CD14-positive monocyte (primary cell): ENCODE results near the gene DESI2. TPM values are rescaled to one million over a fixed set of nuclear protein-coding genes. Genes with fewer than 3 reads are reported as not detected.

Source experiments
- DNase-seq, 3 donors: peaks; one replicate each; pipeline ENCODE4 v3.0.0-alpha.2; 2011 to 2022
- H2AFZ ChIP-seq: 2 replicates; pipeline ENCODE4 v1.6.0; 2012; ENCODE audit warnings: mild to moderate bottlenecking, low read depth, low read length, inconsistent platforms; ENCODE audit not compliant: insufficient read depth, poor library complexity, severe bottlenecking
- H3K27ac ChIP-seq, 2 donors: 1 replicate in 1 of 2; 2 replicates in 1 of 2; pipeline ENCODE4 v1.5.1; 2012 to 2013; ENCODE audit warnings: low read length in 2 of 2, control low read depth in 1 of 2, inconsistent platforms in 1 of 2, low read depth in 1 of 2, mild to moderate bottlenecking in 1 of 2
- H3K27me3 ChIP-seq, 2 donors: one replicate each; pipeline versions ENCODE4 v1.6.0 to v1.6.1; 2011 to 2013; ENCODE audit warnings: low read length in 2 of 2; ENCODE audit not compliant: control insufficient read depth in 2 of 2, insufficient read depth in 2 of 2
- H3K36me3 ChIP-seq, 2 donors: replicated peaks in 1 of 2; 1 replicate in 1 of 2; 2 replicates in 1 of 2; pipeline versions ENCODE4 v1.5.1 to v1.6.1; 2012 to 2013; ENCODE audit warnings: low read length in 2 of 2, control low read depth in 1 of 2, inconsistent platforms in 1 of 2, mild to moderate bottlenecking in 1 of 2; ENCODE audit not compliant: insufficient read depth in 2 of 2, control insufficient read depth in 1 of 2
- H3K4me1 ChIP-seq, 2 donors: 1 replicate in 1 of 2; 2 replicates in 1 of 2; pipeline versions ENCODE4 v1.5.1 to v1.6.1; 2012 to 2013; ENCODE audit warnings: low read length in 2 of 2, control low read depth in 1 of 2, inconsistent platforms in 1 of 2, mild to moderate bottlenecking in 1 of 2, moderate library complexity in 1 of 2; ENCODE audit not compliant: insufficient read depth in 2 of 2, control insufficient read depth in 1 of 2
- H3K4me2 ChIP-seq: replicated peaks from 2 replicates; pipeline ENCODE3; 2012; ENCODE audit warnings: low read length, moderate library complexity, mild to moderate bottlenecking; ENCODE audit not compliant: poor library complexity, severe bottlenecking; ENCODE audit errors: extremely low read depth
- H3K4me3 ChIP-seq, 3 experiments: fragments of 200-600 bp in 1 of 3; sonication (generic) in 1 of 3; replicated peaks in 1 of 3; 1 replicate in 2 of 3; 2 replicates in 1 of 3; pipeline ENCODE4 v1.5.1; 2011 to 2013; ENCODE audit warnings: low read length in 3 of 3, mild to moderate bottlenecking in 3 of 3, control low read depth in 2 of 3, low read depth in 2 of 3, inconsistent platforms in 1 of 3, moderate library complexity in 1 of 3
- H3K79me2 ChIP-seq: 2 replicates; pipeline ENCODE4 v1.6.0; 2012; ENCODE audit warnings: mild to moderate bottlenecking, control low read depth, inconsistent platforms, low read length, moderate library complexity; ENCODE audit not compliant: insufficient read depth
- H3K9ac ChIP-seq: 2 replicates; pipeline ENCODE4 v1.6.0; 2017; ENCODE audit warnings: low read length, mild to moderate bottlenecking; ENCODE audit not compliant: insufficient read depth, poor library complexity, severe bottlenecking
- H3K9me3 ChIP-seq, 2 donors: replicated peaks in 1 of 2; 1 replicate in 1 of 2; 2 replicates in 1 of 2; pipeline versions ENCODE4 v1.5.1 to v1.6.1; 2012 to 2013; ENCODE audit warnings: low read length in 2 of 2, control low read depth in 1 of 2; ENCODE audit not compliant: control insufficient read depth in 1 of 2, insufficient read depth in 1 of 2
- H4K20me1 ChIP-seq: 2 replicates; pipeline ENCODE4 v1.6.0; 2012; ENCODE audit warnings: mild to moderate bottlenecking, low read length, control low read depth, moderate library complexity; ENCODE audit not compliant: insufficient read depth
- H3K27ac Mint-ChIP-seq, 7 donors: one replicate each; pipeline ENCODE4 v1.8.0; 2020; ENCODE audit warnings: mild to moderate bottlenecking in 7 of 7, mixed read lengths in 7 of 7, moderate library complexity in 6 of 7, inconsistent platforms in 2 of 7
- H3K27me3 Mint-ChIP-seq, 3 donors: one replicate each; pipeline ENCODE4 v1.8.0; 2021 to 2022; ENCODE audit warnings: low read depth in 3 of 3, mild to moderate bottlenecking in 3 of 3, mixed read lengths in 3 of 3, moderate library complexity in 3 of 3, inconsistent platforms in 1 of 3
- H3K36me3 Mint-ChIP-seq, 2 donors: one replicate each; pipeline ENCODE4 v1.8.0; 2020; ENCODE audit warnings: mixed read lengths in 2 of 2, inconsistent platforms in 1 of 2, mild to moderate bottlenecking in 1 of 2
- H3K4me1 Mint-ChIP-seq: one replicate; pipeline ENCODE4 v1.8.0; 2020; ENCODE audit warnings: mild to moderate bottlenecking, mixed read lengths
- H3K4me3 Mint-ChIP-seq, 2 donors: one replicate each; pipeline ENCODE4 v1.8.0; 2020; ENCODE audit warnings: mild to moderate bottlenecking in 2 of 2, mixed read lengths in 2 of 2, moderate library complexity in 1 of 2
- H3K9me3 Mint-ChIP-seq, 7 donors: one replicate each; pipeline ENCODE4 v1.8.0; 2020 to 2022; ENCODE audit warnings: mixed read lengths in 7 of 7, mild to moderate bottlenecking in 6 of 7, moderate library complexity in 6 of 7, inconsistent platforms in 2 of 7
- CTCF ChIP-seq: fragments of 200-600 bp; IDR thresholded peaks from one replicate; pipeline ENCODE4 v1.8.0; 2022; ENCODE audit warnings: antibody characterized with exemption, mild to moderate bottlenecking
- WGBS: methylation state at CpG from one replicate; pipeline ENCODE4 v1.1.5; 2013; ENCODE audit warnings: missing lambda C conversion rate; ENCODE audit not compliant: insufficient coverage; 5-methylcytosine and 5-hydroxymethylcytosine counted together
- intact Hi-C, 2 donors: fragments of 100-400 bp; cut with micrococcal nuclease; formaldehyde crosslinking; loops; one replicate each; pipeline versions ENCODE4 v1.15.0 to v1.15.1; 2023
- polyA plus RNA-seq, 3 donors: library from polyadenylated mRNA; depleted of rRNA in 1 of 3; unstranded in 2 of 3; stranded (reverse) in 1 of 3; fragments of 300-500 nt in 2 of 3; fragments of >200 nt in 1 of 3; fragmentation: Illumina TruSeq in 2 of 3; gene quantifications; 1 replicate in 2 of 3; 2 replicates in 1 of 3; pipeline ENCODE4 v1.2.3, GENCODE V29; 2012 to 2021

Gene DESI2
- polyA plus RNA-seq, 3 donors: 10.5 to 12.0 (median 11.2) TPM

GRCh38 chr1:244636488-244637259, 16.3 kb upstream of the DESI2 start:
- no peak overlapping the region for H3K27ac Mint-ChIP-seq
- no peak for DNase-seq
- intact Hi-C loops: no loop called here
- Histone ChIP-seq H4K20me1 (no peaks in the 10 kb centered on the region), H3K9ac (no peak overlapping the region), H3K4me2 (no peak overlapping the region), H3K9me3 (no peaks in the 10 kb centered on the region), H3K4me3 (no peak overlapping the region), H3K79me2 (no peaks in the 10 kb centered on the region), H3K36me3 (no peaks in the 10 kb centered on the region), H2AFZ (no peak overlapping the region), H3K4me1 (no peaks in the 10 kb centered on the region), H3K27me3 (no peaks in the 10 kb centered on the region), H3K27ac (no peak overlapping the region)
- TF ChIP-seq CTCF: no peak
- 96% methylated on average over 6 of the region's 10 CpGs for WGBS
- no peaks in the 10 kb centered on the region for H3K36me3 Mint-ChIP-seq
- no peaks in the 10 kb centered on the region for H3K4me1 Mint-ChIP-seq
- H3K4me3 Mint-ChIP-seq: no peak overlapping the region
- peaks cover 0 to 11% (median 0%) of the 10 kb centered on the region in 3 donors for H3K27me3 Mint-ChIP-seq
- H3K9me3 Mint-ChIP-seq: peaks cover 0 to 7% (median 3%) of the 10 kb centered on the region in 7 donors

GRCh38 chr1:244639561-244639960, 13.4 kb upstream of the DESI2 start:
- intact Hi-C loops: no loop called here
- no peaks in the 10 kb centered on the region for H3K4me1 Mint-ChIP-seq

More at GRCh38 chr1:244639561-244639960, 13.4 kb upstream of the DESI2 start:
- TF ChIP-seq CTCF: no peak
- H3K27me3 ChIP-seq: no peaks in the 10 kb centered on the region
- no peak overlapping the region for H3K4me3 Mint-ChIP-seq
- H3K36me3 ChIP-seq: no peaks in the 10 kb centered on the region
- H3K9me3 ChIP-seq: no peaks in the 10 kb centered on the region
- no peaks in the 10 kb centered on the region for H3K79me2 ChIP-seq
- no peaks in the 10 kb centered on the region for H4K20me1 ChIP-seq
- H3K9me3 Mint-ChIP-seq: no peaks in the 10 kb centered on the region
- H3K27ac Mint-ChIP-seq: no peak overlapping the region
- H3K4me3 ChIP-seq: no peak overlapping the region
- no peaks in the 10 kb centered on the region for H3K4me1 ChIP-seq
- no peak overlapping the region for H2AFZ ChIP-seq
- no peak overlapping the region for H3K27ac ChIP-seq
- H3K9ac ChIP-seq: no peak overlapping the region
- no peak for DNase-seq
- no peak overlapping the region for H3K4me2 ChIP-seq
- H3K27me3 Mint-ChIP-seq: peaks cover 0 to 6% (median 2%) of the 10 kb centered on the region in 3 donors
- no peaks in the 10 kb centered on the region for H3K36me3 Mint-ChIP-seq
